D721Med (cell line): ENCODE measurements around the gene MLH1.

Experiments
- DNase-seq: peaks from one replicate; pipeline ENCODE4 v3.0.0; 2011; ENCODE audit warnings: low spot score; ENCODE audit not compliant: insufficient read length
- FAIRE-seq: peaks from 2 replicates; lab custom pipeline; 2011; peaks lifted over from hg19 to GRCh38; lab: Jason Lieb, UNC
- TF ChIP-seq, protein P1 (sequence below): IDR thresholded peaks from 2 replicates; pipeline ENCODE4 v1.5.1; 2012; ENCODE audit warnings: mild to moderate bottlenecking, control low read depth; ENCODE audit not compliant: insufficient read depth; ENCODE audit errors: missing control alignments

MLH1 gene

DNA sequence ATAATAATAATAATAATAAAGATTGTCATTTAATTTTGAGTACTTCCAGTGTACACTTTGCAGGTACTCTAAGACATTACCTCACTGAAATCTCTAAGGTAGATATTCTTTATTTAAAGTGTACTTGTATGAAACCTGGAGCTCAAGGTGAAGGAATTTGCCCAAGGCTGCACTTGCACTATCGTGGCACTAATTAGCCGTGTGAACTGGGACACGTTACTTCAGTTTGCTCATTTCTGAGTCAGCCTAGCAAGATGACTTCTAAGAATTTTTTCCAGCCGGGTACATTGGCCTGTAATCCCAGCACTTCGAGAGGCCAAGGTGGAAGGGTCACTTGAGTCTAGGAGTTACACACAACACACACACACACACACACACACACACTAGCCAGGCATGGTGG, 33.5 kb downstream of the MLH1 start:
- FAIRE-seq (no peak), DNase-seq (no peak)
- TF ChIP-seq, protein P1, sequence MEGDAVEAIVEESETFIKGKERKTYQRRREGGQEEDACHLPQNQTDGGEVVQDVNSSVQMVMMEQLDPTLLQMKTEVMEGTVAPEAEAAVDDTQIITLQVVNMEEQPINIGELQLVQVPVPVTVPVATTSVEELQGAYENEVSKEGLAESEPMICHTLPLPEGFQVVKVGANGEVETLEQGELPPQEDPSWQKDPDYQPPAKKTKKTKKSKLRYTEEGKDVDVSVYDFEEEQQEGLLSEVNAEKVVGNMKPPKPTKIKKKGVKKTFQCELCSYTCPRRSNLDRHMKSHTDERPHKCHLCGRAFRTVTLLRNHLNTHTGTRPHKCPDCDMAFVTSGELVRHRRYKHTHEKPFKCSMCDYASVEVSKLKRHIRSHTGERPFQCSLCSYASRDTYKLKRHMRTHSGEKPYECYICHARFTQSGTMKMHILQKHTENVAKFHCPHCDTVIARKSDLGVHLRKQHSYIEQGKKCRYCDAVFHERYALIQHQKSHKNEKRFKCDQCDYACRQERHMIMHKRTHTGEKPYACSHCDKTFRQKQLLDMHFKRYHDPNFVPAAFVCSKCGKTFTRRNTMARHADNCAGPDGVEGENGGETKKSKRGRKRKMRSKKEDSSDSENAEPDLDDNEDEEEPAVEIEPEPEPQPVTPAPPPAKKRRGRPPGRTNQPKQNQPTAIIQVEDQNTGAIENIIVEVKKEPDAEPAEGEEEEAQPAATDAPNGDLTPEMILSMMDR = no peak

DNA sequence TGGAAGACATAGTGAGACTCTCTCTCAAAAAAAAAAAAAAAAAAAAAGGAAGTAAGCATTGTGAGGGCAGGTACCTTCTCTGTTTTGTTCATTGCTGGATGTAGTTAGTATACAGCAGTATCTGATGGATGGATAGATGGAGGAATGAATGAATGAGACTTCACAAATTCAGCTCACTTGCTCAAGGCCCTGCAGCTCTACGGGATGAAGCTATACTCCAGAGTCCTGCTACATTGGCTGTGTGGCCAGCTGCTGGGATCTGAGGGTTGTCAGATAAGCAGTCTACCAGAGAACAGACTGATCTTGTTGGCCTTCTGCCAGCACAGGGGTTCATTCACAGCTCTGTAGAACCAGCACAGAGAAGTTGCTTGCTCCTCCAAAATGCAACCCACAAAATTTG, 35.0 kb downstream of the MLH1 start:
- TF ChIP-seq, protein P1 = no peak
- FAIRE-seq = no peak

DNA sequence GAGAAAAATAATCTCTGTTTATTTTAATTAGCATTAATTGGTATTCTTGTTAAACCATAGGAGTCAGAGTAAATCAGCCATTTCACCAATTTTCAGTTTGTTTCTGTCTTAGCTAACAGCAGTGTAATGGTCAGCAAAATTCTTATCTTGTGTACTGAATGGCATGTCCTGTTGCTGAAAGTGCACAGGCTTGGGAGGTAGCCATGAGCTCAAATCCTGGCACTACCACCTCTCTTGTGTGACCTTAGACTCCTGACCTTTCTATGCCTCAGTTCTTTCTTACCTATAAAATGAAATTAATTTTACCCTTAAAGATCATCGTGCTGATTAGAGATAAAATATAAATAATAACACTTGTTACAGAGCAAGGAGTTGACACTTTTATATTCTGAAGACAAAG, 35.8 kb downstream of the MLH1 start:
- FAIRE-seq (no peak), DNase-seq (no peak)
- TF ChIP-seq, protein P1 = no peak

More for the DNA sequence above, 35.0 kb downstream of the MLH1 start:
- DNase-seq = no peak

DNA sequence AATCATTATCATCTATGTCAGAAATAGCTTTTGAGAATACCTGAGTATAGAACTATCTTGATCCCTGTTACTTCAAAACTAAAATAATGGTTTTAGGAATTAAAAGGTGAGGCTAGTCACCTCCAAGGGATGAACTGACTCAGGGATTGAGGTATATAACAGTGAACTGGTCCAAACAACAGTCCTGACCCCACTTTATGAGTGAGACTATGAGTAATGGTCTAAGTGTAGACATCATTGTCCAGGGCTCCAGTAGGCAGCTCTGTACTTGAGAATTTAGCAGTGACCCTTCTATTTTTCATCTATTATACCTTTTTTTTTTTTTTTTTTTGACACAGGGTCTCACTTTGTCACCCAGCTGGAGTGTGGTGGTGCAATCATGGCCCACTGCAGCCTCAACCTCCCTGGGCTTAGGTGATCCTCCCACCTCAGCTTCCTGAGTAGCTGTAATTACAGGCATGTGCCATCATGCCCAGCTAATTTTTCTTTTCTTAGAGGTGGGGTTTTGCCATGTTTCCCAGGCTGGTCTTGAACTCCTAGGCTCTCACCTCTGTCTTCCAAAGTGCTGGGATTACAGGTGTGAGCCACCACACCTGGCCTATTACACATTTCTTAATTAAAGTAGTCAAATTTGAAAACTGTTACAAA, 36.3 kb downstream of the MLH1 start:
- TF ChIP-seq, protein P1 = no peak
- no peak for FAIRE-seq

GRCh38 chr3:37030588-37030987, 37.3 kb downstream of the MLH1 start:
- FAIRE-seq = no peak
- TF ChIP-seq, protein P1 = no peak
- DNase-seq = no peak

More for the DNA sequence above, 36.3 kb downstream of the MLH1 start:
- DNase-seq = no peak

DNA sequence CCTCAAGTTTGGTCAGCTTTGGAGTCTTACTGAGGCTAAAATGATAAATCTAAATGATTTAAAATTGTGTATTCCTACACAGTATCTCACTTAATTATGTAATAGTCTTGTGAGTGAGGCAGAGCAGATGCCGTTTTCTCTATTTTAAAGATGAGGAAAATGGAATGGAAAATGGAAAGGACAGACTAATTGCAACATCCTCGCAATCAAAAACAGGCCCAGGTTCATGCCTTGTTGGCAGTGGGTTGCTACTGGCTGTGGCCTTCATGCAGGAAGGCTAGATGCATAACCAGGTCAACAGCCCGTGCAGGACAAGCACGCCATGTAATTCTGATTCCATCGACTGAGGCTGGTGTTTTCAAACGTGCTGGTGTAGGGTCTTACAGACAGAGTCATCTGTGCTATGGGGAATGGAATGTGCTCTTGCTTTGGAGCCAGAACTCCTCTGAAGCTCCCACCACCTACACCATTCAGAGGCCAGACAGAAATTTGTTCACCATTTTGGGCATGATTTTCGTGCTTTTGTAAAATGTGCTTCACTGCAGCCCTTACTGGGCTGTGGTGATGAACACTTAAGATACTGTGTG, 37.9 kb downstream of the MLH1 start:
- no peak for DNase-seq
- no peak for FAIRE-seq
- TF ChIP-seq, protein P1 = no peak

DNA sequence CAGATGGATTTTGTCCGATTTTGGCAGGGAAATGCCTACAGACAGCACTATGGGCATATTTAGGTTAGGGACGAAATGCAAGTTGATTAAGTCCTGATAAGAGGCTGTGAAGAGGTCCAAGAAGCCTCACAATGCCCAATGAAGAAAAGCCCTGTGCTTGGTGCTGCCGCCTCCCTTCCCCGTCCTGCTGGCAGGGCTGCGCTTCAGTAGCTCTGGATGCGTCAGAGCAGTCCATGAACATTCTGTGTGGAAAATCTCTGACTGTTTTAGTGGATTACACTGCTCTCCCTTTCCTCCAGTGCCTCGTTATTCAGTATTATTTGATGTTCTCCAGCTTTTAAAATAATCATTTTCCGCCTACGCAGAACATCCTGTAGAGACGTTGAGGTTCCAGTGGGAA, 39.6 kb downstream of the MLH1 start:
- FAIRE-seq = no peak
- TF ChIP-seq, protein P1 = no peak
- no peak for DNase-seq
